GM23338 (cell line): Measurements from ENCODE around the gene ANG. TPM values are rescaled to one million over a fixed set of nuclear protein-coding genes. Genes with fewer than 3 reads are reported as not detected.

Experiments
- ATAC-seq: fragments of 200-7000 bp; cut with Tn5 transposase; 3 replicates; pipeline ENCODE4 v1.9.1; 2020
- DNase-seq: peaks from one replicate; pipeline ENCODE4 v3.0.0-alpha.2; 2015; ENCODE audit warnings: low spot score
- H2AFZ ChIP-seq: fragments of 200-600 bp; sonication (generic); 2 replicates; pipeline ENCODE4 v1.8.0; 2016; ENCODE audit warnings: antibody characterized with exemption, mild to moderate bottlenecking, moderate library complexity
- H3F3A ChIP-seq: fragments of 200-600 bp; sonication (generic); replicated peaks from 2 replicates; pipeline ENCODE4 v1.8.0; 2017; ENCODE audit warnings: antibody characterized with exemption, mixed run types, low read depth
- H3K27ac ChIP-seq: fragments of 200-600 bp; sonication (generic); 2 replicates; pipeline ENCODE4 v1.6.1; 2016; ENCODE audit warnings: low read depth
- H3K27me3 ChIP-seq: fragments of 200-600 bp; sonication (generic); 2 replicates; pipeline ENCODE4 v1.8.0; 2016; ENCODE audit warnings: mild to moderate bottlenecking, mixed run types, moderate library complexity; ENCODE audit not compliant: insufficient read depth
- H3K36me3 ChIP-seq: fragments of 200-600 bp; sonication (generic); 2 replicates; pipeline ENCODE4 v1.8.0; 2016; ENCODE audit warnings: mild to moderate bottlenecking; ENCODE audit not compliant: insufficient read depth
- H3K4me1 ChIP-seq: fragments of 200-600 bp; sonication (generic); 2 replicates; pipeline ENCODE4 v1.8.0; 2016; ENCODE audit warnings: mild to moderate bottlenecking, moderate library complexity; ENCODE audit not compliant: insufficient read depth
- H3K4me2 ChIP-seq: fragments of 200-600 bp; sonication (generic); 2 replicates; pipeline ENCODE4 v1.7.1; 2017; ENCODE audit warnings: mixed run types
- H3K4me3 ChIP-seq: fragments of 200-600 bp; sonication (generic); 2 replicates; pipeline ENCODE4 v1.6.1; 2016; ENCODE audit warnings: mixed run types
- H3K79me2 ChIP-seq: fragments of 200-600 bp; sonication (generic); replicated peaks from 2 replicates; pipeline ENCODE4 v1.8.0; 2017; ENCODE audit warnings: mild to moderate bottlenecking; ENCODE audit not compliant: insufficient read depth
- H3K9me2 ChIP-seq: fragments of 200-600 bp; sonication (generic); 2 replicates; pipeline ENCODE4 v1.8.0; 2017; ENCODE audit not compliant: insufficient read depth
- H4K20me1 ChIP-seq: fragments of 200-600 bp; sonication (generic); replicated peaks from 2 replicates; pipeline ENCODE4 v1.8.0; 2017; ENCODE audit warnings: mild to moderate bottlenecking; ENCODE audit not compliant: insufficient read depth
- H3K27ac Mint-ChIP-seq: 2 replicates; pipeline ENCODE4 v1.8.0; 2020; ENCODE audit warnings: inconsistent platforms, mild to moderate bottlenecking, moderate library complexity, mixed read lengths
- H3K27me3 Mint-ChIP-seq: 3 replicates; pipeline ENCODE4 v1.8.0; 2022; ENCODE audit warnings: low read depth, mild to moderate bottlenecking, moderate library complexity, mixed read lengths, inconsistent platforms; ENCODE audit not compliant: insufficient read depth, poor library complexity
- H3K36me3 Mint-ChIP-seq: 3 replicates; pipeline ENCODE4 v1.8.0; 2021; ENCODE audit warnings: low read depth, mild to moderate bottlenecking, inconsistent platforms, moderate library complexity, mixed read lengths
- H3K4me1 Mint-ChIP-seq: 3 replicates; pipeline ENCODE4 v1.8.0; 2020; ENCODE audit warnings: mild to moderate bottlenecking, inconsistent platforms, mixed read lengths
- H3K4me3 Mint-ChIP-seq: 3 replicates; pipeline ENCODE4 v1.8.0; 2021; ENCODE audit warnings: moderate library complexity, mild to moderate bottlenecking, inconsistent platforms, mixed read lengths
- H3K9me3 Mint-ChIP-seq: 3 replicates; pipeline ENCODE4 v1.8.0; 2020; ENCODE audit warnings: moderate library complexity, mild to moderate bottlenecking, inconsistent platforms, mixed read lengths
- EZH2phosphoT487 ChIP-seq: fragments of 200-600 bp; sonication (generic); IDR thresholded peaks from one replicate; pipeline ENCODE4 v1.8.1; 2018; ENCODE audit warnings: antibody characterized with exemption; ENCODE audit not compliant: unreplicated experiment
- POLR2AphosphoS5 ChIP-seq: IDR thresholded peaks from 2 replicates; pipeline ENCODE4 v1.6.1; 2016; ENCODE audit warnings: antibody characterized with exemption, low read depth
- ZNF331 ChIP-seq: fragments of 250-450 bp; sonication (Bioruptor Pico); IDR thresholded peaks from 2 replicates; pipeline ENCODE4 v1.5.0; 2020; ENCODE audit warnings: low read depth, mild to moderate bottlenecking, moderate library complexity
- polyA plus RNA-seq: library from polyadenylated mRNA; unstranded; fragments of >200 nt; fragmentation: Nextera tagmentation; extraction: Ambion mirVana; gene quantifications from 2 replicates; pipeline ENCODE4 v1.2.1, GENCODE V29; 2016
- total RNA-seq: library from RNA; depleted of rRNA; stranded (reverse); fragments of >200 nt; shearing (Covaris generic); gene quantifications from 2 replicates; pipeline ENCODE4 v1.2.3, GENCODE V29; 2014
- TF ChIP-seq, protein P1 (sequence below), 2 experiments: fragments of 200-600 bp in 1 of 2; sonication (generic) in 1 of 2; conservative IDR thresholded peaks; 2 replicates each; pipeline versions ENCODE4 v1.5.1 to v1.6.1; 2016 to 2017; ENCODE audit warnings: antibody characterized with exemption in 2 of 2, low read depth in 2 of 2, mild to moderate bottlenecking in 2 of 2, moderate library complexity in 1 of 2
- TF ChIP-seq, protein P2 (sequence below): IDR thresholded peaks from one replicate; pipeline ENCODE4 v1.6.1; 2018; ENCODE audit warnings: antibody characterized with exemption; ENCODE audit not compliant: unreplicated experiment

The ANG gene
- total and polyA plus RNA-seq, 2 experiments from 2014 or later, result 2.3 to 3.7 TPM

DNA sequence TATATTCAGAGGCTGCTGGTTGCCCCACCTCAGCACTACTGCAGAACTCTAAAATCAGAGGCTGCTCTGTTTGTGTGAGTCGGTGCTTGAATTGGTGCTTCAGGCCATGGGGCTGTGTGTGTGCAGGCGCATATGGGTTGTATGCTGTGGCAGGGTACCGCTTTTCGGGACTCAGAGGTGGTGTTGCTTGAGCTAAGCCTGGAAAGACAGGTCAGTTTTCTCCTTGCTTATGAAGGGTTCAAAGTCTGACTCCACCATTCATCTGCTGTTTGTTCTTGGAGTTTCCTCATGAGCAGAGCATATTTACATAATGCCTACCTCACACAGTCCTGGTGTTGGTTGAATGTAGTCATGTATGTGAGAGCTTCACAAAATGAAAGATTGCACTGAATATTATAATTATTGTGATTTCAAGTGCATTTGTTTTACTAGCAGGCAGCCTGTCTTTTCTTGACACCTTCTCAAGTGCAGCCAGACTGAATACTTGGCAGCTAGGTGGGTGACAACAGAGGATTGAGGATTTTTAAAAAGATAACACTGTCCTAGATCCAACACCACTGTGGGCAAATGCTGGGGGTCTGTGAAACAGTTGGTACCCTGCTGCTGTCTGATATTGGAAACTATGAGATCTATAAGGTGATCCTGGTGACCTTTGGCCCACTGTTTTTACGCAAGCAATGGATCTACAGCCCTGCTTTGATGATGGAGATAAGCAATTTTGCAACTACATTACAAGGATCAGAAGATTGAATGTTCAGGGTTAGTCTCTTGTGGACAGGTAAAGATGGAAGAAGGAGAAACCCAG is 1.0 kb upstream of the ANG start (continued):
- TF ChIP-seq, protein P1, sequence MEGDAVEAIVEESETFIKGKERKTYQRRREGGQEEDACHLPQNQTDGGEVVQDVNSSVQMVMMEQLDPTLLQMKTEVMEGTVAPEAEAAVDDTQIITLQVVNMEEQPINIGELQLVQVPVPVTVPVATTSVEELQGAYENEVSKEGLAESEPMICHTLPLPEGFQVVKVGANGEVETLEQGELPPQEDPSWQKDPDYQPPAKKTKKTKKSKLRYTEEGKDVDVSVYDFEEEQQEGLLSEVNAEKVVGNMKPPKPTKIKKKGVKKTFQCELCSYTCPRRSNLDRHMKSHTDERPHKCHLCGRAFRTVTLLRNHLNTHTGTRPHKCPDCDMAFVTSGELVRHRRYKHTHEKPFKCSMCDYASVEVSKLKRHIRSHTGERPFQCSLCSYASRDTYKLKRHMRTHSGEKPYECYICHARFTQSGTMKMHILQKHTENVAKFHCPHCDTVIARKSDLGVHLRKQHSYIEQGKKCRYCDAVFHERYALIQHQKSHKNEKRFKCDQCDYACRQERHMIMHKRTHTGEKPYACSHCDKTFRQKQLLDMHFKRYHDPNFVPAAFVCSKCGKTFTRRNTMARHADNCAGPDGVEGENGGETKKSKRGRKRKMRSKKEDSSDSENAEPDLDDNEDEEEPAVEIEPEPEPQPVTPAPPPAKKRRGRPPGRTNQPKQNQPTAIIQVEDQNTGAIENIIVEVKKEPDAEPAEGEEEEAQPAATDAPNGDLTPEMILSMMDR (conservative IDR thresholded peaks at IDR 0.05; ENCODE audit: low read depth in 2 of 2), result no peak
- TF ChIP-seq POLR2AphosphoS5 (no peak), EZH2phosphoT487 (no peak)
- TF ChIP-seq, protein P2, sequence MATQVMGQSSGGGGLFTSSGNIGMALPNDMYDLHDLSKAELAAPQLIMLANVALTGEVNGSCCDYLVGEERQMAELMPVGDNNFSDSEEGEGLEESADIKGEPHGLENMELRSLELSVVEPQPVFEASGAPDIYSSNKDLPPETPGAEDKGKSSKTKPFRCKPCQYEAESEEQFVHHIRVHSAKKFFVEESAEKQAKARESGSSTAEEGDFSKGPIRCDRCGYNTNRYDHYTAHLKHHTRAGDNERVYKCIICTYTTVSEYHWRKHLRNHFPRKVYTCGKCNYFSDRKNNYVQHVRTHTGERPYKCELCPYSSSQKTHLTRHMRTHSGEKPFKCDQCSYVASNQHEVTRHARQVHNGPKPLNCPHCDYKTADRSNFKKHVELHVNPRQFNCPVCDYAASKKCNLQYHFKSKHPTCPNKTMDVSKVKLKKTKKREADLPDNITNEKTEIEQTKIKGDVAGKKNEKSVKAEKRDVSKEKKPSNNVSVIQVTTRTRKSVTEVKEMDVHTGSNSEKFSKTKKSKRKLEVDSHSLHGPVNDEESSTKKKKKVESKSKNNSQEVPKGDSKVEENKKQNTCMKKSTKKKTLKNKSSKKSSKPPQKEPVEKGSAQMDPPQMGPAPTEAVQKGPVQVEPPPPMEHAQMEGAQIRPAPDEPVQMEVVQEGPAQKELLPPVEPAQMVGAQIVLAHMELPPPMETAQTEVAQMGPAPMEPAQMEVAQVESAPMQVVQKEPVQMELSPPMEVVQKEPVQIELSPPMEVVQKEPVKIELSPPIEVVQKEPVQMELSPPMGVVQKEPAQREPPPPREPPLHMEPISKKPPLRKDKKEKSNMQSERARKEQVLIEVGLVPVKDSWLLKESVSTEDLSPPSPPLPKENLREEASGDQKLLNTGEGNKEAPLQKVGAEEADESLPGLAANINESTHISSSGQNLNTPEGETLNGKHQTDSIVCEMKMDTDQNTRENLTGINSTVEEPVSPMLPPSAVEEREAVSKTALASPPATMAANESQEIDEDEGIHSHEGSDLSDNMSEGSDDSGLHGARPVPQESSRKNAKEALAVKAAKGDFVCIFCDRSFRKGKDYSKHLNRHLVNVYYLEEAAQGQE, result no peak

DNA sequence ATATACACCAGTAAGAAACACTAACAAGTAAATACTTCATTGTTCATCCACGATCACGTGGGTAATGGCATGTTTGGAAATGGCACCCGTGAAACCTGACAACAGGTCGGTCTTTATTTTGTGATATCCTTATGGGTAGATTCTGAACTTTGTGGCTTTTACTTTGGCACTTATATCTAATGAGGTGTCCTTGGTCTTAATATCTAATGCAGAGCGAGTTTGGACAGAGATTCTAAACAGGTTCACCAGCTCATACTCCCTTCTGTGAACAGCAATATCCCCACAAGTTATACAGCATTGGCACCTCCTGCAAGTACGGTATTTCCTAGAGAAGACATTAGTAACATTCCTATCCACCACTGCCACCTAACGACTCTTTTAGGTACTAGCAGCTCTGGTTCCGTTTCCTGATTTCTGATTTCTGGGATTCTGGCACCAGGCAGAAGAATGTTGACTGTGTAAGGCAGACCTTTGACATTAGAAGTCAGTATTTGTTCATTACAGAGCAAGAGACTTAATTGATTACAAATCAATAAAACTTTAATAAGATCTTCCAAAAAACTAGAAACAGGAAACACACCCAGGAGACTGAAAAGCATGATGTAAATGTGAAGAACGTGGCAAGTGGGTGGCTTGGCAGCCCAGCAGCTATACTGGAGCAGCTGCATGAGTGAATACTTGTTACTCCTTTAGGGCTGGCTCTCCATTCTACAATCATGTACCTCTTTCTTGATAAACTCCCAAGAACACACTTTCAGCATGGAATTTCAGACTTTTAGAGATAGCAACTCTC is 2.5 kb downstream of the ANG start:
- H3K4me3 Mint-ChIP-seq, result no peak overlapping the region; the same call in 2 of the 3 replicates
- ATAC-seq (peak; percentile 84), DNase-seq (peak; percentile 80)
- H3K9me3 Mint-ChIP-seq, result no peaks in the 10 kb centered on the region; the same call in 2 of the 3 replicates
- Histone ChIP-seq H3K36me3 (no peaks in the 10 kb centered on the region), H3K27me3 (no peaks in the 10 kb centered on the region), H3K9me2 (no peaks in the 10 kb centered on the region), H3K27ac (no peak overlapping the region), H3K4me3 (no peak overlapping the region), H4K20me1 (no peaks in the 10 kb centered on the region), H3K4me2 (no peak overlapping the region), H3F3A (no peaks in the 10 kb centered on the region), H3K4me1 (no peaks in the 10 kb centered on the region; the same call in 1 of the 2 replicates), H2AFZ (no peak overlapping the region), H3K79me2 (no peaks in the 10 kb centered on the region)
- no peak overlapping the region for H3K27ac Mint-ChIP-seq
- no peak for TF ChIP-seq ZNF331 (CRISPR knock-in tag)
- TF ChIP-seq, protein P1 (conservative IDR thresholded peaks at IDR 0.05; ENCODE audit: low read depth in 2 of 2), result peak; percentile 81 to 82
- peaks cover 6% of the 10 kb centered on the region for H3K27me3 Mint-ChIP-seq
- peaks cover 45% of the 10 kb centered on the region for H3K36me3 Mint-ChIP-seq
- H3K4me1 Mint-ChIP-seq, result peaks cover 15% of the 10 kb centered on the region
